ENCODE data around the gene RPL9. TPM values are rescaled to one million over a fixed set of nuclear protein-coding genes. Genes with fewer than 3 reads are reported as not detected.

The RPL9 gene
- total RNA-seq, 1 experiment from 2014 or later, result 386 TPM

DNA sequence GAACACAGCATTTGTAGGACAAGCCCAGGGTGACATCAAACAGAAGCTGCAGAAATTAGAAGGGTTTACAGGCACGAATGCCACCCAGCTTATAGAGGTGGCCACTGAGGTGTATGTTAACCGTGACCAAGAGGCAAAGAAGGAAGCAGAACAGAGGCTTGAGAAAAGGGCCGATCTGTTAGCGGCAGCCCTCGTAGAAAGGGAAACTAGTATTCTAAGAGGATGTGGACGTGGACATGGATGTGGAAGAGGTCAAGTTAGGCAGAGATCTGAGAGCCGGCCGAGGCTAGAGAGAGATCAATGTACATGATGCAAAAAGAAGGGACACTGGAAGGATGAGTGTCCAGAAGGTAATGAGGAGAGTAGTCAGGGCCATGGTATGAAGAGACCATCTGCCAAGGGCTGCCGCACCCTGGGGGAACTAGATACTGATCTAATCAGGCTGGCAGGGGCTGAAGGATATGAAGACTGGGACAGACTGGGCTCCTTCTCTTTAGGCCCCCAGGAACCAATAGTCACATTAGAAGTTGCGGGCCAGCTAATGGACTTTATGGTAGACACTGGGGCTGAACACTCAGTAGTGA is 27.6 kb upstream of the RPL9 start:
- Histone ChIP-seq H3K27ac (ENCODE audit: low read length) (no peak overlapping the region), H3K4me1 (ENCODE audit: control insufficient read depth, insufficient read depth, low read length) (no peaks in the 10 kb centered on the region), H3K27me3 (ENCODE audit: control insufficient read depth, insufficient read depth, low read length) (no peaks in the 10 kb centered on the region), H3K4me3 (ENCODE audit: low read depth in 2 of 2, low read length in 2 of 2) (no peak overlapping the region), H3K9me3 (ENCODE audit: control insufficient read depth, insufficient read depth, low read depth, low read length) (no peaks in the 10 kb centered on the region), H3K36me3 (ENCODE audit: control insufficient read depth, insufficient read depth, low read length) (no peaks in the 10 kb centered on the region)
- in situ Hi-C loops (cut with HindIII; ENCODE audit: low pct_unique_long_range_greater_than_20kb, low sequenced_read_pairs) (no loop called here), intact Hi-C loops (cut with micrococcal nuclease; ENCODE audit: unreplicated experiment) (no loop called here)
- BruUV-seq (replicated peaks), result no TSS peak
- CTCF ChIA-PET, result interaction anchor here (0.5 kb wide), 1 partner anchor 216 kb away, joined by 10 read pairs; no protein-coding TSS in a partner anchor
- DNase-seq (ENCODE audit: low read depth, low spot score), result no peak
- POLR2A ChIA-PET, result no interaction called here
- ATAC-seq, result no peak
- TF ChIP-seq TCF7L2 (IDR thresholded peaks at IDR 0.05; ENCODE audit: low read depth, low read length), result no peak
- TF ChIP-seq SIN3A (IDR thresholded peaks at IDR 0.05; ENCODE audit: borderline replicate concordance, insufficient read depth, low read depth, low read length), result no peak
- no peak for TF ChIP-seq POLR2AphosphoS5 (IDR thresholded peaks at IDR 0.05; ENCODE audit: low read depth, low read length)
- TF ChIP-seq, protein P1, sequence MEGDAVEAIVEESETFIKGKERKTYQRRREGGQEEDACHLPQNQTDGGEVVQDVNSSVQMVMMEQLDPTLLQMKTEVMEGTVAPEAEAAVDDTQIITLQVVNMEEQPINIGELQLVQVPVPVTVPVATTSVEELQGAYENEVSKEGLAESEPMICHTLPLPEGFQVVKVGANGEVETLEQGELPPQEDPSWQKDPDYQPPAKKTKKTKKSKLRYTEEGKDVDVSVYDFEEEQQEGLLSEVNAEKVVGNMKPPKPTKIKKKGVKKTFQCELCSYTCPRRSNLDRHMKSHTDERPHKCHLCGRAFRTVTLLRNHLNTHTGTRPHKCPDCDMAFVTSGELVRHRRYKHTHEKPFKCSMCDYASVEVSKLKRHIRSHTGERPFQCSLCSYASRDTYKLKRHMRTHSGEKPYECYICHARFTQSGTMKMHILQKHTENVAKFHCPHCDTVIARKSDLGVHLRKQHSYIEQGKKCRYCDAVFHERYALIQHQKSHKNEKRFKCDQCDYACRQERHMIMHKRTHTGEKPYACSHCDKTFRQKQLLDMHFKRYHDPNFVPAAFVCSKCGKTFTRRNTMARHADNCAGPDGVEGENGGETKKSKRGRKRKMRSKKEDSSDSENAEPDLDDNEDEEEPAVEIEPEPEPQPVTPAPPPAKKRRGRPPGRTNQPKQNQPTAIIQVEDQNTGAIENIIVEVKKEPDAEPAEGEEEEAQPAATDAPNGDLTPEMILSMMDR (IDR thresholded peaks at IDR 0.05), result no peak
- TF ChIP-seq, protein P2, sequence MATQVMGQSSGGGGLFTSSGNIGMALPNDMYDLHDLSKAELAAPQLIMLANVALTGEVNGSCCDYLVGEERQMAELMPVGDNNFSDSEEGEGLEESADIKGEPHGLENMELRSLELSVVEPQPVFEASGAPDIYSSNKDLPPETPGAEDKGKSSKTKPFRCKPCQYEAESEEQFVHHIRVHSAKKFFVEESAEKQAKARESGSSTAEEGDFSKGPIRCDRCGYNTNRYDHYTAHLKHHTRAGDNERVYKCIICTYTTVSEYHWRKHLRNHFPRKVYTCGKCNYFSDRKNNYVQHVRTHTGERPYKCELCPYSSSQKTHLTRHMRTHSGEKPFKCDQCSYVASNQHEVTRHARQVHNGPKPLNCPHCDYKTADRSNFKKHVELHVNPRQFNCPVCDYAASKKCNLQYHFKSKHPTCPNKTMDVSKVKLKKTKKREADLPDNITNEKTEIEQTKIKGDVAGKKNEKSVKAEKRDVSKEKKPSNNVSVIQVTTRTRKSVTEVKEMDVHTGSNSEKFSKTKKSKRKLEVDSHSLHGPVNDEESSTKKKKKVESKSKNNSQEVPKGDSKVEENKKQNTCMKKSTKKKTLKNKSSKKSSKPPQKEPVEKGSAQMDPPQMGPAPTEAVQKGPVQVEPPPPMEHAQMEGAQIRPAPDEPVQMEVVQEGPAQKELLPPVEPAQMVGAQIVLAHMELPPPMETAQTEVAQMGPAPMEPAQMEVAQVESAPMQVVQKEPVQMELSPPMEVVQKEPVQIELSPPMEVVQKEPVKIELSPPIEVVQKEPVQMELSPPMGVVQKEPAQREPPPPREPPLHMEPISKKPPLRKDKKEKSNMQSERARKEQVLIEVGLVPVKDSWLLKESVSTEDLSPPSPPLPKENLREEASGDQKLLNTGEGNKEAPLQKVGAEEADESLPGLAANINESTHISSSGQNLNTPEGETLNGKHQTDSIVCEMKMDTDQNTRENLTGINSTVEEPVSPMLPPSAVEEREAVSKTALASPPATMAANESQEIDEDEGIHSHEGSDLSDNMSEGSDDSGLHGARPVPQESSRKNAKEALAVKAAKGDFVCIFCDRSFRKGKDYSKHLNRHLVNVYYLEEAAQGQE (IDR thresholded peaks at IDR 0.05; ENCODE audit: insufficient read depth in 1 of 2, low read depth in 2 of 2, low read length in 1 of 2), result no peak

DNA sequence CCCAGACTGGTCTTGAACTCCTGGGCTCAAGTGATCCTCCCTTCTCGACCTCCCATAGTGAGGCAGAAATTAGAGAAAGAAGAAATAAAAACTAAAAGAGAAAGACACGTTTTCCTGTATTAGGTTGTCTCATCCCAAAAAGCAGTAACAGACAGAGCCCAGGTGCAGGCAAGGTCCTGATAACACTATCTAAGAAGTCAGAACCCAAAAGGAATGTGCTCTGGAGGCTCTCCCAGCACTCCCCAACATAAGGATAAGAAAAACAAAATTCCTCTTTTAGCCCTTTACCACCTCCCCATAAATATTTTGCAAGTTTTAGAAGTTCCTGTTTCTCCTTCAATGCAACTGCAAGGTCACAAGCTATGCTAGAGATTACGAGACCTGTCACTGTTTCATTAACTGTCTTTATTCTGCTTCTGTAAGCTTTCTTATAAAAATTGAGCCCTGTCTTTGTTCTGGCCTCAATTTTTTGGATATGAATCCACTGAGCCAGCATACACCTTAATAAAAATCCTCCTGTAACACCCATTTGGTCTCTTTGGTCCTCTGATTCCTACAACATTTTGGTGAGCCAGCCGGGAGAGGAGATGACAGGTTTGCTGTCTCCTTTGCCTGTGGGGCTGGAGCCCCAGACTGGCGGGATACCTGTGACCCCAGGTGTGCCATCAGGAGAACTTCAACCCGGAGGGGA is 26.0 kb upstream of the RPL9 start:
- CTCF ChIA-PET, result no interaction called here
- no peak overlapping the region for H3K27ac ChIP-seq (ENCODE audit: low read length)
- no TSS peak for BruUV-seq (replicated peaks)
- in situ Hi-C loops (cut with HindIII; ENCODE audit: low pct_unique_long_range_greater_than_20kb, low sequenced_read_pairs), result no loop called here
- H3K27me3 ChIP-seq (ENCODE audit: control insufficient read depth, insufficient read depth, low read length), result no peaks in the 10 kb centered on the region
- TF ChIP-seq, protein P1 (IDR thresholded peaks at IDR 0.05), result no peak
- TF ChIP-seq POLR2AphosphoS5 (IDR thresholded peaks at IDR 0.05; ENCODE audit: low read depth, low read length), result no peak
- no peak for TF ChIP-seq SIN3A (IDR thresholded peaks at IDR 0.05; ENCODE audit: borderline replicate concordance, insufficient read depth, low read depth, low read length)
- no peak for TF ChIP-seq TCF7L2 (IDR thresholded peaks at IDR 0.05; ENCODE audit: low read depth, low read length)
- TF ChIP-seq, protein P2 (IDR thresholded peaks at IDR 0.05; ENCODE audit: insufficient read depth in 1 of 2, low read depth in 2 of 2, low read length in 1 of 2), result no peak
- POLR2A ChIA-PET, result no interaction called here
- H3K4me1 ChIP-seq (ENCODE audit: control insufficient read depth, insufficient read depth, low read length), result no peaks in the 10 kb centered on the region
- ATAC-seq (no peak), DNase-seq (ENCODE audit: low read depth, low spot score) (no peak)
- no peaks in the 10 kb centered on the region for H3K9me3 ChIP-seq (ENCODE audit: control insufficient read depth, insufficient read depth, low read depth, low read length)
- no peak overlapping the region for H3K4me3 ChIP-seq (ENCODE audit: low read depth in 2 of 2, low read length in 2 of 2)
- intact Hi-C loops (cut with micrococcal nuclease; ENCODE audit: unreplicated experiment), result no loop called here
- no peaks in the 10 kb centered on the region for H3K36me3 ChIP-seq (ENCODE audit: control insufficient read depth, insufficient read depth, low read length)

Data from Panc1 (cell line).